ENCODE measurements around the gene LFNG. TPM values are rescaled to one million over a fixed set of nuclear protein-coding genes. Genes with fewer than 3 reads are reported as not detected.

The LFNG gene, protein sequence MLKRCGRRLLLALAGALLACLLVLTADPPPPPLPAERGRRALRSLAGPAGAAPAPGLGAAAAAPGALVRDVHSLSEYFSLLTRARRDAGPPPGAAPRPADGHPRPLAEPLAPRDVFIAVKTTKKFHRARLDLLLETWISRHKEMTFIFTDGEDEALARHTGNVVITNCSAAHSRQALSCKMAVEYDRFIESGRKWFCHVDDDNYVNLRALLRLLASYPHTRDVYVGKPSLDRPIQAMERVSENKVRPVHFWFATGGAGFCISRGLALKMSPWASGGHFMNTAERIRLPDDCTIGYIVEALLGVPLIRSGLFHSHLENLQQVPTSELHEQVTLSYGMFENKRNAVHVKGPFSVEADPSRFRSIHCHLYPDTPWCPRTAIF
- 100 to 1,000 TPM in 1 of 2 donors, 10 to 100 TPM in 1; 61.4 to 105 TPM for total RNA-seq

DNA sequence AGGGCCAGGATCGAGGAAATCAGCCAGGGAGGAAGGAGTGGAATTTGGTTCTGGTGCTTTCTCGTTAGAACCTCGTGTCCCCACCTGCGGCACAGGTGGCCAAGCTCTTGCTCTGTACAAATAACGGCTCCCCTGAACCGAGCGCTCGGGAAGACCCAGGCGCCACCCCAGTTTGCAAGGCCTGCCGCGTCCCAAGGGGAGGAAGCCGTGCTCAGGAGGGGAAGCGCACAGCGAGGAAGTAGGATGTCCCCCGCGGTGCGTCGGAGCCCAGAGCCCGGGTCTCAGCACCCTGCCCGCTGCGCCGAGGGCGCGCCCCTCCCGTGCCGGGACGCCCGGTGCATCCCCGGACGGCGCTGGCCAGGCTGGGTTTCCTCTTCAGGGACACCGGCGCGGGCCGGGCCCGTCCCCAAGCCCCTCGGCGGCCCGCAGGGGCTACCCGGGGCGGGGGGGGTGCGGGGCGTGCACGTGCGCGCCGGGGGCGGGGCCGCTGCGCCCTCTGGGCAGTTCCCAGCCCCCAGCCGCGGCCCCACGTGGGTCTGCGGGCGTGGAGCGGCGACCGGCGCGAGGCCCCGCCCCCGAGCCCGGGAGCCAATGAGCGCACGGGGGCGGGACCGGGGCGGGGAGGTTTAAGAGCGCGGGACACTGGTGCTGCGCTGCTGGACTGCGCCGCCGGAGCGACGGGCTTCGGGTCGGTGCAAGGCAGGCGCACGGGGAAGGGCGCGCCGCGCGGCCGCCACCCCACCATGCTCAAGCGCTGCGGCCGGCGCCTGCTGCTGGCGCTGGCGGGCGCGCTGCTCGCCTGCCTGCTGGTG, at the start of gene LFNG:
LFNG (plus strand) TSS at position 656 of the 812 bp plus-strand sequence; CDS start at position 744, 88 bp downstream.
- H3K36me3 ChIP-seq: no peaks in the 10 kb centered on the region
- H3K4me1 ChIP-seq: peaks cover 15% of the 10 kb centered on the region
- no peak for TF ChIP-seq CTCF (IDR thresholded peaks at IDR 0.05)
- DNase-seq: peak; percentile 91
- H3K27ac ChIP-seq: peak within 1 kb of the TSS; percentile 82
- intact Hi-C loops (cut with DNase I): no loop called here
- H3K27me3 ChIP-seq: no peaks in the 10 kb centered on the region
- H3K9me3 ChIP-seq: no peaks in the 10 kb centered on the region
- peak within 1 kb of the TSS; percentile 53 for H3K4me3 ChIP-seq
- H3K9ac ChIP-seq (ENCODE audit: low read depth in 2 of 2, low read length in 2 of 2): peak within 1 kb of the TSS; percentile 65 to 98

DNA sequence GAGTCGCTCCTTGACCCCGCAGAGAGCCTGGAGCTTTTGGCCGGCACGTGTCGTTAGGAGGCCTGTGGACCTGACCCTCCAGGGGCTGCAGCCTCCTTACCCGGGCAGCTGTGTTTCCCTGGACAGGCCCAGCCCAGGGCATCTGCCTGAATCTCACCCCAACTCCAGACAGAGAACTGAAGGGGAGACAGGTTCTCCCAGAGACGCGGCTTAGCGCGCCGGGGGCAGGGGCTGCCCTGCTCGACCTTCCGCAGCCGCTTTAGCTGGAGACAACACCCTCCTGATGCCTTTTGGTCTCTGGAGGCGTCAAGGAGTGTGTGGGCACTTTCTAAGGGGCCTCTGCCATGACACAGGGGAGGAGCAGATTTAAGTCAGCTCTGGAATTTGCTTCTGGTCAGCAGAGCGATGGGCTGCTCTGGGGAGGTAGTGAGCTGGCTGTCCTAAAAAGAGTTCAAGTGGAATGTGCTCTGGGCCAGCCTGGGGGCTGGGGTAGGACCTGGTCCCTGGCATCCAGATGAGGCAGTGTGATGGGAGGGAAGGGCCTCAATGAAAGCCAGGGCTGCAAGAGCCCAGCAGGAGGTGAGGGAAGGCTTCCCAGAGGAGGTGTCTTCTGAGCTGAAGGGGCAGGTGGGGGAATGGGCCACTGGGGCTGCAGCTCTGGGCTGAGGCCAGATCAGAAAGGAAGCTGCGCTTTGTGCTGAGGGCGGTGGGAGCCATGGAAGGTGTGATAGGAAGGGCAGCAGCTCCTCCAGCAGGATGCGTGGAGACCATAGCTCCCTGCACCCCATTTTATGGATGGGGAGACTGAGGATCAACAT, 49.2 kb upstream of the LFNG start:
- H3K27ac ChIP-seq: no peak overlapping the region
- no peak for TF ChIP-seq CTCF (IDR thresholded peaks at IDR 0.05)
- H3K27me3 ChIP-seq: no peaks in the 10 kb centered on the region
- H3K9ac ChIP-seq (ENCODE audit: low read depth in 2 of 2, low read length in 2 of 2): no peak overlapping the region
- intact Hi-C loops (cut with DNase I): no loop called here
- no peak for DNase-seq
- H3K4me3 ChIP-seq: no peak overlapping the region
- no peaks in the 10 kb centered on the region for H3K4me1 ChIP-seq
- H3K9me3 ChIP-seq: no peaks in the 10 kb centered on the region
- no peaks in the 10 kb centered on the region for H3K36me3 ChIP-seq

DNA sequence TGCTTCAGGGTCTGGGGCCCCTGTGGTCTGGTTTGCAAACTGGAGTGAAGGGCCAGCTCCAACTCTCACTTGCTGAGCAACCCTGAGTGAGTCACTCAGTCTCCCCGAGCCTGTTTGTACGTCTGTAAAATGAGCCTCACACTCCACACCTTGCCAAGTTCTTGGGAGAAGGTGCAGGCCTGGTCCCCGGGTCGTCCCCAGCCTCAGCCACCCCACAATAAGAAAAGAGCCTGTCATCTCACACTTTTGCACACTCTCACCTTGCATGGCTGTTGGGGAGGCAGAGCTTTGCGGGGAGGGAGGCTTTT, 48.6 kb upstream of the LFNG start:
- intact Hi-C loops (cut with DNase I): no loop called here
- H3K4me3 ChIP-seq: no peak overlapping the region
- H3K4me1 ChIP-seq: no peaks in the 10 kb centered on the region
- no peak for TF ChIP-seq CTCF (IDR thresholded peaks at IDR 0.05)
- H3K9ac ChIP-seq (ENCODE audit: low read depth in 2 of 2, low read length in 2 of 2): no peak overlapping the region
- no peaks in the 10 kb centered on the region for H3K9me3 ChIP-seq
- no peaks in the 10 kb centered on the region for H3K27me3 ChIP-seq
- no peak for DNase-seq
- no peak overlapping the region for H3K27ac ChIP-seq
- no peaks in the 10 kb centered on the region for H3K36me3 ChIP-seq

- no peak for TF ChIP-seq CTCF (IDR thresholded peaks at IDR 0.05)
- no peaks in the 10 kb centered on the region for H3K4me1 ChIP-seq
- H3K4me3 ChIP-seq: no peak overlapping the region
- no peaks in the 10 kb centered on the region for H3K36me3 ChIP-seq
- no peak overlapping the region for H3K27ac ChIP-seq
- DNase-seq: no peak
- no peak overlapping the region for H3K9ac ChIP-seq (ENCODE audit: low read depth in 2 of 2, low read length in 2 of 2)
- H3K27me3 ChIP-seq: no peaks in the 10 kb centered on the region
- intact Hi-C loops (cut with DNase I): no loop called here
- no peaks in the 10 kb centered on the region for H3K9me3 ChIP-seq
Observed at GRCh38 chr7:2471396-2471795, 48.2 kb upstream of the LFNG start.

DNA sequence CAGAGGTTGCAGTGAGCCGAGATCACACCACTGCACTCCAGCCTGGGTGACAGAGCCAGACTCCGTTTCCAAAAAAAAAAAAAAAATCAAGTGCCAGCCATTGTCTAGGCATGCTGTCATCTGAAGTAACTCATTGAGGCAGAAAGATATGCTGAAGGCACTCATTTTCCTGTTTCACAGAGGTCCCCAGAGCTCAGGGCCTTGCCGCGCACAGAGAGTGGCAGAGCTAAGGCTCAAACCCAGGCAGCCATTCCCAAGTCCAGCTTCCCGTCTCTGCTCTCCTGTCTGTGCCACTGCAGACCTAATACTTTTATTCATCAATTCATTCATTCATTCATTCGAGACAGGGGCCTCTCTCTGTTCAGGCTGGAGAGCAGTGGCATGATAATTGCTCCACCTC, 46.8 kb upstream of the LFNG start:
- intact Hi-C loops (cut with DNase I): no loop called here
- Histone ChIP-seq H3K36me3 (no peaks in the 10 kb centered on the region), H3K9me3 (no peaks in the 10 kb centered on the region), H3K9ac (ENCODE audit: low read depth in 2 of 2, low read length in 2 of 2) (no peak overlapping the region), H3K27ac (no peak overlapping the region), H3K4me1 (peaks cover 2% of the 10 kb centered on the region), H3K4me3 (no peak overlapping the region), H3K27me3 (no peaks in the 10 kb centered on the region)
- DNase-seq: no peak
- no peak for TF ChIP-seq CTCF (IDR thresholded peaks at IDR 0.05)
